Smooth muscle cell of the umbilical artery (primary cell): ENCODE results near the gene TMEM144. TPM values are rescaled to one million over a fixed set of nuclear protein-coding genes. Genes with fewer than 3 reads are reported as not detected.

Experiments
- total RNA-seq: library from RNA; depleted of rRNA; stranded (reverse); fragments of >200 nt; gene quantifications from 2 replicates; pipeline ENCODE4 v1.2.3, GENCODE V29; 2014

Gene TMEM144
- total RNA-seq: 9.8 and 14.0 TPM in 2 replicates

DNA sequence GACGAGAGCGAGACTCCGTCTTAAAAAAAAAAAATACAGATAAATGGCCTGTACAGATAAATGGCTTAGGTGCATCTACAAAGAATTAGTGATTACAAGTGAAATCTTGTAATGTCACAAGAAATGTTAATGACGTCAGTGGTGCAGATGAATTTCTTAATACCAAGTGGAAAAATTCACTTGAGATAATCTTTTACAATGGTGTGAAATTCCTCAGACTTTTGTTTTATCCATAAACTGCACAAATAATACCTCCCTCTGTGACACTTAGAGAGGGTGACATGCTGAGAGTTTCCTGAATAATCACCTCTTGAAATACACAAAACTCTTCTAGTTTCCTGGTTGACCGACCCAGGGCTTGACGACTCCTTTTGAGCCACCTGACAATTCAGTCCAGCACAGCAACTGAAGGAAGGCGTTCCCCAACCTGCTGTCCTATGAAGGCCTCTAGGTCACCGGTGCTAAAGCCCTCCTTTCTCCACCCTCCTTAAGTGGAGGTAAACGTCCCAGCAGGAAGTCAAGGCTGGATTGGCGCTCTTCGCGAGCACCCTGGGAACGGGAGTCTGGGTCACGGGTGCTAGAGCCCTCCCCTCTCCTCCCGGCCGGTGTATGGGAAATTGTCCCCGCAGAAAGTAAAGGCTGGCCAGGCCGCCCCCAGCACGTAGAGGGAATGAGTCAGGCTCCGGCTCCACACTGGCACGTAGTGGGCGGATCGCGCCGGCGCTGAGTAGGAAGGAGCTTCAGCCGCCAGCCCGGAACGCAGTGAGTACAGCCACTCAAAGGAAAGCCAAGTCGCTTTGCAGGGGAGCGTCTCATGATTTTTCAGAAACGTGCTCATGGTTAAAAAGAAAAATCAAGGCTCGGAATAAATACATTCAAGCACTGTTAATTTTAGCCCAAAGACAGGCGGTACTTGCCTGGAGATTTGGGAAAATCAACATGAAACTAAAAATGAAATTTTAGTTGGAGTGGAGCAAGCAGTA lies at the start of gene TMEM144:
TSS of gene TMEM144 (plus strand) at position 662 of the 983 bp plus-strand sequence. CDS start 2,182 bp downstream, outside the sequence.

DNA sequence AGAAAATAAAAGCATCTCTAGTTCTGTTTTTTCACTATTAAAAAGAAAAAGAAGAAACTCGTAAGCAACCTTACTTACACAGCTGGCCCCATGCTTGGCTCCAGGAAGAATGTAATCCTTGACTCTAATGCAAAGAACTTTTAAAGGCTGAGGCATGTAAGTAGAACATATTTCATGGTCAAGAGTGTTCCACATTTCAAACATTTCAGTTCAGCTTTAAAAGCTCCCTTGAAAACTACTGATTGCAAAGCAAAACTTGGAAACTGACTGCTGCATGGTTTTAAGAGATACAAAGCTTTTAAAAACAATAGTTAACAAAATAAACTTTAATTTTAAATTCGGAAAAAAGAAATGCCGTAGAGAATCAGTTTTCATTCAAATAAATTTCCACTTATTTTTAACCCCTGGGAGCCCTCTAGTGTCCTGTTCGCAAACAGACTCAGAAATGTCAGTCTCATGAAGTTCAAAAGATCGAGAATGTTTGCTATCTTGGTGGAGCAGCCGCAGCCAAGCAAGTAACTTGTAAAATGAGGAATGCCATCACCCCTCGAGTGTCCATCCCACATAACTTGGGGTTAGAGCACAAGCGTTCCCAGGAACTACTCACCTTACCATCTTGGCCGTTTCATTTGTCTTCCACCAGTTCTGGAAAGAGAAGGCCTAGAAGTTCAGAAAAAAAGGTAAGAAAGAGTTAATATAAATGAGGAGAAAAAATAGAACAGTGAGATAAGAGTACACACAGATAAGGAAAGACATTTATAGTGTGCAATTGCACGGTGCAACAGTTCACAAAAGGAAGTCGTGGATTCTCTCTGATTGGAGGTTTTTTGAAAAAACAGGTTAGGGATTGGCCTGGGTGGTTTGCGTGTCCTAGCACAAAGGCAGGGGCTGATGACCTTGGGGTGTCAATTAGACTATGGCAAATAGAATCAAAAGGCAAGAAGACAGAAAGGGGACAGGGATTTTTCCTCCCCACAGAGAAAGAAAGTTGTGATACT lies 37.7 kb upstream of the TMEM144 start, which contains the start of gene GASK1B:
TSS of gene GASK1B (minus strand) at position 765 of the 998 bp plus-strand sequence. CDS start 1,650 bp downstream, outside the sequence.

Other genes with a start within 250 kb of the TMEM144 start
- gene GASK1B, start 37.5 kb upstream of the TMEM144 start, total RNA-seq: 103 and 160 TPM in 2 replicates